Esophagus (tissue), 2 donors: ENCODE data around the gene ZBED5. TPM values are rescaled to one million over a fixed set of nuclear protein-coding genes. Genes with fewer than 3 reads are reported as not detected.

ENCODE experiments used
- H3K27ac ChIP-seq, 2 donors: one replicate each; pipeline ENCODE4 v1.5.1; 2013; ENCODE audit warnings: low read depth in 2 of 2, mild to moderate bottlenecking in 2 of 2, inconsistent platforms in 1 of 2, low read length in 1 of 2, moderate library complexity in 1 of 2
- H3K27me3 ChIP-seq, 2 donors: one replicate each; pipeline ENCODE4 v1.6.1; 2013; ENCODE audit warnings: low read length in 2 of 2, control low read depth in 1 of 2, mild to moderate bottlenecking in 1 of 2; ENCODE audit not compliant: insufficient read depth in 2 of 2, control insufficient read depth in 1 of 2
- H3K36me3 ChIP-seq, 2 donors: one replicate each; pipeline ENCODE4 v1.6.1; 2013; ENCODE audit warnings: low read length in 1 of 2; ENCODE audit not compliant: control insufficient read depth in 2 of 2, insufficient read depth in 2 of 2
- H3K4me1 ChIP-seq, 2 donors: one replicate each; pipeline ENCODE4 v1.6.1; 2013; ENCODE audit warnings: low read length in 1 of 2; ENCODE audit not compliant: control insufficient read depth in 2 of 2, insufficient read depth in 2 of 2
- H3K4me3 ChIP-seq, 2 donors: one replicate each; pipeline ENCODE4 v1.5.1; 2013; ENCODE audit warnings: low read length in 2 of 2, mild to moderate bottlenecking in 2 of 2, low read depth in 1 of 2, moderate library complexity in 1 of 2
- H3K9me3 ChIP-seq, 2 donors: one replicate each; pipeline ENCODE4 v1.6.1; 2013; ENCODE audit warnings: mild to moderate bottlenecking in 2 of 2, low read depth in 1 of 2, low read length in 1 of 2, moderate library complexity in 1 of 2; ENCODE audit not compliant: control insufficient read depth in 2 of 2, insufficient read depth in 1 of 2
- WGBS, 2 donors: extraction: QIAGEN DNeasy Blood & Tissue Kit; methylation state at CpG; one replicate each; pipeline ENCODE4 v1.1.7; 2013; 5-methylcytosine and 5-hydroxymethylcytosine counted together
- polyA plus RNA-seq, 2 donors: library from polyadenylated mRNA; stranded (reverse); fragments of 200-250 nt; gene quantifications; one replicate each; pipeline ENCODE4 v1.2.3, GENCODE V29; 2013
- donor health status: healthy with polysubstance abuse.
- donor health status: Bipolar disorder and iron deficiency.

The ZBED5 gene
- 10 to 100 TPM; 16.1 to 30.4 TPM for polyA plus RNA-seq

- H3K27me3 ChIP-seq, result no peaks in the 10 kb centered on the region
- peak within 1 kb of the TSS; percentile 97 to 100 for H3K27ac ChIP-seq
- WGBS, 2 donors, result 0% methylated on average over 59 of the region's 59 CpGs
Observed at GRCh38 chr11:10857709-10858438, at the start of gene ZBED5. TSS of gene ZBED5 (minus strand) at chr11:10858053. CDS start at chr11:10854945, 3,108 bp downstream.

GRCh38 chr11:10906521-10906920 lies 48.7 kb upstream of the ZBED5 start:
- 55 to 56% methylated on average over 2 of the region's 2 CpGs for WGBS, 2 donors
- H3K27ac ChIP-seq, result no peak overlapping the region
- H3K36me3 ChIP-seq, result no peaks in the 10 kb centered on the region

More at GRCh38 chr11:10857709-10858438, at the start of gene ZBED5:
- Histone ChIP-seq H3K4me1 (no peaks in the 10 kb centered on the region), H3K9me3 (no peaks in the 10 kb centered on the region), H3K36me3 (peaks cover 2 to 5% of the 10 kb centered on the region in 2 donors), H3K4me3 (peak within 1 kb of the TSS; percentile 89 to 91)

GRCh38 chr11:10902301-10903063 lies 44.6 kb upstream of the ZBED5 start:
- Histone ChIP-seq H3K27ac (peak overlapping the region in 1 of 2 donors; percentile 4), H3K9me3 (no peaks in the 10 kb centered on the region), H3K27me3 (no peaks in the 10 kb centered on the region), H3K4me1 (peaks cover 5 to 21% of the 10 kb centered on the region in 2 donors), H3K36me3 (no peaks in the 10 kb centered on the region), H3K4me3 (no peak overlapping the region)
- 64 to 76% methylated on average over 9 of the region's 9 CpGs for WGBS, 2 donors

More at GRCh38 chr11:10906521-10906920, 48.7 kb upstream of the ZBED5 start:
- H3K9me3 ChIP-seq, result no peaks in the 10 kb centered on the region
- H3K4me3 ChIP-seq, result no peak overlapping the region
- H3K4me1 ChIP-seq, result peaks cover 0 to 2% of the 10 kb centered on the region in 2 donors
- H3K27me3 ChIP-seq, result no peaks in the 10 kb centered on the region

- H3K4me1 ChIP-seq, result peaks cover 5 to 23% of the 10 kb centered on the region in 2 donors
- WGBS, 2 donors, result 29 to 43% methylated on average over 9 of the region's 9 CpGs
- H3K4me3 ChIP-seq, result no peak overlapping the region
- H3K27me3 ChIP-seq, result no peaks in the 10 kb centered on the region
- no peaks in the 10 kb centered on the region for H3K36me3 ChIP-seq
- no peaks in the 10 kb centered on the region for H3K9me3 ChIP-seq
- peak overlapping the region; percentile 97 to 99 for H3K27ac ChIP-seq
Observed at GRCh38 chr11:10900681-10901415, 43.0 kb upstream of the ZBED5 start.

- H3K4me3 ChIP-seq, result no peak overlapping the region
- H3K9me3 ChIP-seq, result no peaks in the 10 kb centered on the region
- H3K4me1 ChIP-seq, result peaks cover 5 to 23% of the 10 kb centered on the region in 2 donors
- H3K27me3 ChIP-seq, result no peaks in the 10 kb centered on the region
- H3K27ac ChIP-seq, result peak overlapping the region; percentile 97 to 99
- WGBS, 2 donors, result 33 to 46% methylated on average over 7 of the region's 7 CpGs
- H3K36me3 ChIP-seq, result no peaks in the 10 kb centered on the region
Observed at GRCh38 chr11:10899121-10899830, 41.4 kb upstream of the ZBED5 start.

GRCh38 chr11:10898763-10899025 lies 40.8 kb upstream of the ZBED5 start:
- H3K4me1 ChIP-seq, result peaks cover 5 to 22% of the 10 kb centered on the region in 2 donors
- H3K4me3 ChIP-seq, result no peak overlapping the region
- WGBS, 2 donors, result 91% methylated on average over 4 of the region's 4 CpGs
- H3K9me3 ChIP-seq, result no peaks in the 10 kb centered on the region
- H3K27ac ChIP-seq, result peak overlapping the region; percentile 97 to 99
- no peaks in the 10 kb centered on the region for H3K36me3 ChIP-seq
- H3K27me3 ChIP-seq, result no peaks in the 10 kb centered on the region

GRCh38 chr11:10898003-10898762 lies 40.3 kb upstream of the ZBED5 start:
- Histone ChIP-seq H3K27ac (peak overlapping the region; percentile 97 to 99), H3K9me3 (no peaks in the 10 kb centered on the region), H3K4me1 (peaks cover 5 to 21% of the 10 kb centered on the region in 2 donors), H3K4me3 (no peak overlapping the region), H3K36me3 (no peaks in the 10 kb centered on the region), H3K27me3 (no peaks in the 10 kb centered on the region)
- 94 to 95% methylated on average over 5 of the region's 5 CpGs for WGBS, 2 donors

- Histone ChIP-seq H3K27me3 (no peaks in the 10 kb centered on the region), H3K36me3 (no peaks in the 10 kb centered on the region), H3K4me1 (peaks cover 5 to 21% of the 10 kb centered on the region in 2 donors), H3K27ac (peak overlapping the region in 1 of 2 donors; percentile 60), H3K4me3 (no peak overlapping the region), H3K9me3 (no peaks in the 10 kb centered on the region)
- 96 to 100% methylated on average over 1 of the region's 1 CpG for WGBS, 2 donors
Observed at GRCh38 chr11:10897150-10897549, 39.3 kb upstream of the ZBED5 start.
